ENCODE results near the gene IFT25.

DNA sequence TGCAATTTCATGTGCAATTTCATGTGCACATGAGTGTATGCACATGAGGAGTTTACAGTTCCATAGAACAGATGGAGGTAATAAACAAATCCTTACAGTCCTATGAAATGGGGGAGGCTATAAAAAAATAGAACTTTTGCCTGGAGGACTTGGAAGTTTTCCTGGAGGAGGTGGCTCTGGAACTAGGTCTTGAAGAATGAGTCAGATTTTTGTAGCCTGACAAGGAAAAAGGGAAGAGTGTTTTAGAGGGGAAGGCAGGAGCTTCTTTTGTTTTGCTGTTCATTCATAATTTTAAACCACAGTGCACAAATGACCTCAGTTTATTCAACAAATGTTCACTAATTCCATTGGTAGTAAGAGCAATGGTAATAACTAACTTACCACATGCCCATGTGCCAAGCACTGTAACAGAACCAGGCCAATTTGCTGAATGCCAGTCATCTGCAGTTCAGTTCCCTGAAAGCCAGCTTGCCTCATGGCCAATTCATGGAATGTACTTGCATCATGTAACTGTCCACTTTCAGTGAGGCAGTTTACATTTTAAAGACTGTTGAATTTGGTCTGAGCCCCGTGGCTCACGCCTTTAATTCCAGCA lies 48.8 kb downstream of the IFT25 start:
- TF ChIP-seq, protein P1, sequence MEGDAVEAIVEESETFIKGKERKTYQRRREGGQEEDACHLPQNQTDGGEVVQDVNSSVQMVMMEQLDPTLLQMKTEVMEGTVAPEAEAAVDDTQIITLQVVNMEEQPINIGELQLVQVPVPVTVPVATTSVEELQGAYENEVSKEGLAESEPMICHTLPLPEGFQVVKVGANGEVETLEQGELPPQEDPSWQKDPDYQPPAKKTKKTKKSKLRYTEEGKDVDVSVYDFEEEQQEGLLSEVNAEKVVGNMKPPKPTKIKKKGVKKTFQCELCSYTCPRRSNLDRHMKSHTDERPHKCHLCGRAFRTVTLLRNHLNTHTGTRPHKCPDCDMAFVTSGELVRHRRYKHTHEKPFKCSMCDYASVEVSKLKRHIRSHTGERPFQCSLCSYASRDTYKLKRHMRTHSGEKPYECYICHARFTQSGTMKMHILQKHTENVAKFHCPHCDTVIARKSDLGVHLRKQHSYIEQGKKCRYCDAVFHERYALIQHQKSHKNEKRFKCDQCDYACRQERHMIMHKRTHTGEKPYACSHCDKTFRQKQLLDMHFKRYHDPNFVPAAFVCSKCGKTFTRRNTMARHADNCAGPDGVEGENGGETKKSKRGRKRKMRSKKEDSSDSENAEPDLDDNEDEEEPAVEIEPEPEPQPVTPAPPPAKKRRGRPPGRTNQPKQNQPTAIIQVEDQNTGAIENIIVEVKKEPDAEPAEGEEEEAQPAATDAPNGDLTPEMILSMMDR (IDR thresholded peaks at IDR 0.05 in 8 of 11, conservative IDR thresholded peaks at IDR 0.05 in 3 of 11), result no peak
- no peak for TF ChIP-seq POLR2A (IDR thresholded peaks at IDR 0.05)
